GM19395 (cell line): Measurements from ENCODE around the gene ADAMTS5.

Source experiments
- ATAC-seq: cut with Tn5 transposase; IDR thresholded peaks from one replicate; pipeline ENCODE4 v1.9.1; 2021; ENCODE audit warnings: mild to moderate bottlenecking, moderate library complexity; ENCODE audit not compliant: unreplicated experiment

ADAMTS5 gene

GRCh38 chr21:26892151-26892550 lies 74.7 kb downstream of the ADAMTS5 start:
- ATAC-seq = no peak

GRCh38 chr21:26888931-26889330 lies 78.0 kb downstream of the ADAMTS5 start:
- no peak for ATAC-seq

- ATAC-seq = no peak
Observed at GRCh38 chr21:26888256-26888655, 78.6 kb downstream of the ADAMTS5 start.

- no peak for ATAC-seq
Observed at GRCh38 chr21:26887251-26887650, 79.6 kb downstream of the ADAMTS5 start.

- no peak for ATAC-seq
Observed at GRCh38 chr21:26884436-26884835, 82.5 kb downstream of the ADAMTS5 start.

- ATAC-seq = no peak
Observed at GRCh38 chr21:26883768-26884167, 83.1 kb downstream of the ADAMTS5 start.

GRCh38 chr21:26881504-26882228 lies 85.2 kb downstream of the ADAMTS5 start:
- ATAC-seq = no peak

GRCh38 chr21:26877018-26877417 lies 89.9 kb downstream of the ADAMTS5 start:
- no peak for ATAC-seq

- ATAC-seq = no peak
Observed at GRCh38 chr21:26874347-26874746, 92.5 kb downstream of the ADAMTS5 start.
